GM21619 (cell line): ENCODE measurements around the gene NOTCH2.

Source experiments
- ATAC-seq: cut with Tn5 transposase; IDR thresholded peaks from one replicate; pipeline ENCODE4 v1.9.1; 2021; ENCODE audit not compliant: unreplicated experiment

Gene NOTCH2

GRCh38 chr1:119948342-119949214, 120.9 kb downstream of the NOTCH2 start:
- no peak for ATAC-seq

GRCh38 chr1:119947468-119947867, 122.0 kb downstream of the NOTCH2 start:
- no peak for ATAC-seq

GRCh38 chr1:119946724-119947123, 122.7 kb downstream of the NOTCH2 start:
- ATAC-seq, result no peak

- ATAC-seq, result no peak
These were observed 126.2 kb downstream of the NOTCH2 start for GRCh38 chr1:119943216-119943615.

GRCh38 chr1:119941392-119941791, 128.1 kb downstream of the NOTCH2 start:
- no peak for ATAC-seq

GRCh38 chr1:119940697-119941096, 128.8 kb downstream of the NOTCH2 start:
- no peak for ATAC-seq

- ATAC-seq, result no peak
These were observed 132.3 kb downstream of the NOTCH2 start for GRCh38 chr1:119937198-119937597.

- ATAC-seq, result no peak
These were observed 133.5 kb downstream of the NOTCH2 start for GRCh38 chr1:119935915-119936314.

- no peak for ATAC-seq
These were observed 134.1 kb downstream of the NOTCH2 start for GRCh38 chr1:119935373-119935772.

- ATAC-seq, result no peak
These were observed 136.1 kb downstream of the NOTCH2 start for GRCh38 chr1:119933397-119933796.

- ATAC-seq, result no peak
These were observed 139.7 kb downstream of the NOTCH2 start for GRCh38 chr1:119929643-119930315.

- ATAC-seq, result no peak
These were observed 142.9 kb downstream of the NOTCH2 start for GRCh38 chr1:119926553-119926952.

- no peak for ATAC-seq
These were observed 144.2 kb downstream of the NOTCH2 start for GRCh38 chr1:119924948-119925898.

GRCh38 chr1:119920104-119920968, 149.1 kb downstream of the NOTCH2 start:
- no peak for ATAC-seq

- no peak for ATAC-seq
These were observed 150.2 kb downstream of the NOTCH2 start for GRCh38 chr1:119919241-119919640.

- no peak for ATAC-seq
These were observed 151.2 kb downstream of the NOTCH2 start for GRCh38 chr1:119918301-119918700.

GRCh38 chr1:119917304-119918055, 152.0 kb downstream of the NOTCH2 start:
- no peak for ATAC-seq

GRCh38 chr1:119915517-119915916, 153.9 kb downstream of the NOTCH2 start:
- ATAC-seq, result no peak

GRCh38 chr1:119914071-119914470, 155.4 kb downstream of the NOTCH2 start:
- no peak for ATAC-seq

GRCh38 chr1:119912963-119913362, 156.5 kb downstream of the NOTCH2 start:
- ATAC-seq, result no peak
